ENCODE data around the gene INPP5A.

- TF ChIP-seq, protein P1, sequence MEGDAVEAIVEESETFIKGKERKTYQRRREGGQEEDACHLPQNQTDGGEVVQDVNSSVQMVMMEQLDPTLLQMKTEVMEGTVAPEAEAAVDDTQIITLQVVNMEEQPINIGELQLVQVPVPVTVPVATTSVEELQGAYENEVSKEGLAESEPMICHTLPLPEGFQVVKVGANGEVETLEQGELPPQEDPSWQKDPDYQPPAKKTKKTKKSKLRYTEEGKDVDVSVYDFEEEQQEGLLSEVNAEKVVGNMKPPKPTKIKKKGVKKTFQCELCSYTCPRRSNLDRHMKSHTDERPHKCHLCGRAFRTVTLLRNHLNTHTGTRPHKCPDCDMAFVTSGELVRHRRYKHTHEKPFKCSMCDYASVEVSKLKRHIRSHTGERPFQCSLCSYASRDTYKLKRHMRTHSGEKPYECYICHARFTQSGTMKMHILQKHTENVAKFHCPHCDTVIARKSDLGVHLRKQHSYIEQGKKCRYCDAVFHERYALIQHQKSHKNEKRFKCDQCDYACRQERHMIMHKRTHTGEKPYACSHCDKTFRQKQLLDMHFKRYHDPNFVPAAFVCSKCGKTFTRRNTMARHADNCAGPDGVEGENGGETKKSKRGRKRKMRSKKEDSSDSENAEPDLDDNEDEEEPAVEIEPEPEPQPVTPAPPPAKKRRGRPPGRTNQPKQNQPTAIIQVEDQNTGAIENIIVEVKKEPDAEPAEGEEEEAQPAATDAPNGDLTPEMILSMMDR (IDR thresholded peaks at IDR 0.05; ENCODE audit: poor library complexity), result no peak
- TF ChIP-seq EZH2phosphoT487 (IDR thresholded peaks at IDR 0.05; ENCODE audit: low read depth, severe bottlenecking, unreplicated experiment), result no peak
Observed at GRCh38 chr10:132713421-132714095, 176.0 kb downstream of the INPP5A start.
